Tracheal epithelial cell (primary cell): Measurements from ENCODE around the gene STRADB. TPM values are rescaled to one million over a fixed set of nuclear protein-coding genes. Genes with fewer than 3 reads are reported as not detected.

ENCODE experiments used
- total RNA-seq: library from RNA; depleted of rRNA; stranded (reverse); fragments of >200 nt; gene quantifications from 2 replicates; pipeline ENCODE4 v1.2.1, GENCODE V29; 2014

The STRADB gene, protein sequence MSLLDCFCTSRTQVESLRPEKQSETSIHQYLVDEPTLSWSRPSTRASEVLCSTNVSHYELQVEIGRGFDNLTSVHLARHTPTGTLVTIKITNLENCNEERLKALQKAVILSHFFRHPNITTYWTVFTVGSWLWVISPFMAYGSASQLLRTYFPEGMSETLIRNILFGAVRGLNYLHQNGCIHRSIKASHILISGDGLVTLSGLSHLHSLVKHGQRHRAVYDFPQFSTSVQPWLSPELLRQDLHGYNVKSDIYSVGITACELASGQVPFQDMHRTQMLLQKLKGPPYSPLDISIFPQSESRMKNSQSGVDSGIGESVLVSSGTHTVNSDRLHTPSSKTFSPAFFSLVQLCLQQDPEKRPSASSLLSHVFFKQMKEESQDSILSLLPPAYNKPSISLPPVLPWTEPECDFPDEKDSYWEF
- 20.7 and 23.9 TPM in 2 replicates for total RNA-seq

DNA sequence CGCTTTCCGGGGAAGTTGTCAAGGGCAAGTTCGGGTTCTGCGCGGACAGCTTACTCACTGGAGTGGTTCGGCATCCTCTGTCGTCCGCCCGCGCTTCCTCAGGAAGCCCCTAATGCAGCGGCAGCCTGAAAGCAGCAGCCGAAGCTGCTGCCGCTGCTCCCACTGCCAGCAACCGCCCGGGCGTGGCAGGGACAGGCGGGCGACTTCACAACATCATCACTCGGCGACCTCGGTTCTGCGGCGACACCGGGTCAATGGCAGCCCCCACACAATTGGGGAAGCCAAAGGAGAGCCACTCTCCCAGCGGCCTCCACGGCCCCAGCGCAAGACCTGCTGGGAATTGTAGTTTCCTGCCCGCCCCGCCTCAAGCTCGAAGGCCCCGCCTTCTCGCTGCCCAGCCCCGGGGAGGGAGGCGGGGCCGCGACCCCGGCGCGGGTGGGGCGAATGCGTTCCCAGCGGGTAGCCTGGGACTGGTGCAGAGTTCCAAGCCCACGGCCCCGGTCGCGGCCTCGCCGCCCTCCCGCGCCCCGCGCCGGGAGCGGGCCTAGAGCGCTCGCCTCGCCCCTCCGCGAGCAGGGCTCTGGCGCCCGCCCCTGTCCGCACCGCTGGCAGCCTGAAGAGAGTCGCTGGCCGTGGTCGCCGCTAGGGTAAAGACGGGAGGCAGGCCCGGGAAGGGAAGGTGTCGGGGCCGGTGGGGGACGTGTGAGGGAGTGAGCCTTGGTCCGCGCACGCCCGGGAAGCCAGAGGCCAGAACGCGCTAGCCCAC is at the start of gene STRADB, which contains the start of gene TRAK2:
TSS of gene STRADB (plus strand) at position 449 of the 766 bp plus-strand sequence. CDS start 3,101 bp downstream, outside the sequence.
TSS of gene TRAK2 (minus strand) at position 167 of the 766 bp plus-strand sequence. CDS start 30,951 bp downstream, outside the sequence.

Other genes with a start within 250 kb of the STRADB start
- gene CASP8, start 191.2 kb upstream of the STRADB start, total RNA-seq = 30.6 and 35.6 TPM in 2 replicates
- not detected in 2 replicates for gene FLACC1, start 94.4 kb upstream of the STRADB start, total RNA-seq
- 8.7 and 15.2 TPM in 2 replicates for gene TRAK2, start 282 bp upstream of the STRADB start, total RNA-seq
- gene TMEM237, start 191.8 kb downstream of the STRADB start, total RNA-seq = 24.5 and 26.7 TPM in 2 replicates
- gene MPP4, start 246.9 kb downstream of the STRADB start, total RNA-seq = not detected in 2 replicates